Glutamatergic neuron (in vitro differentiated cells): Measurements from ENCODE around the gene PSMD1. TPM values are rescaled to one million over a fixed set of nuclear protein-coding genes. Genes with fewer than 3 reads are reported as not detected.
"Not testable (repeated sequence)": the region's sequence is repeated elsewhere in the genome, so short reads cannot be mapped to it uniquely, and the experiment has no call there.

Experiments
- DNase-seq: peaks from one replicate; pipeline ENCODE4 v3.0.0; 2022
- H3K27ac Mint-ChIP-seq: one replicate; pipeline ENCODE4 v1.8.0; 2020; ENCODE audit warnings: mild to moderate bottlenecking, mixed read lengths, inconsistent platforms; ENCODE audit not compliant: unreplicated experiment
- H3K27me3 Mint-ChIP-seq: one replicate; pipeline ENCODE4 v1.8.0; 2020; ENCODE audit warnings: mild to moderate bottlenecking, moderate library complexity, mixed read lengths, inconsistent platforms; ENCODE audit not compliant: unreplicated experiment
- H3K36me3 Mint-ChIP-seq: one replicate; pipeline ENCODE4 v1.8.0; 2020; ENCODE audit warnings: mild to moderate bottlenecking, mixed read lengths, inconsistent platforms; ENCODE audit not compliant: unreplicated experiment
- H3K4me1 Mint-ChIP-seq: one replicate; pipeline ENCODE4 v1.8.0; 2020; ENCODE audit warnings: mild to moderate bottlenecking, low read depth, mixed read lengths, inconsistent platforms; ENCODE audit not compliant: unreplicated experiment
- H3K4me3 Mint-ChIP-seq: one replicate; pipeline ENCODE4 v1.8.0; 2020; ENCODE audit warnings: mild to moderate bottlenecking, mixed read lengths, inconsistent platforms; ENCODE audit not compliant: unreplicated experiment
- H3K9me3 Mint-ChIP-seq: one replicate; pipeline ENCODE4 v1.8.0; 2020; ENCODE audit warnings: mild to moderate bottlenecking, moderate library complexity, mixed read lengths, inconsistent platforms; ENCODE audit not compliant: unreplicated experiment
- CTCF ChIP-seq: fragments of 200-600 bp; sonication (generic); IDR thresholded peaks from one replicate; pipeline ENCODE4 v1.5.0; 2021; ENCODE audit not compliant: partially characterized antibody, unreplicated experiment
- total RNA-seq: library from RNA; stranded (reverse); fragmentation: NEBNext Ultra II Directional; extraction: Animal tissue kit (Norgen Biotek cat#: 25700); gene quantifications from one replicate; pipeline ENCODE4 v1.2.1, GENCODE V29; 2021; ENCODE audit not compliant: unreplicated experiment

PSMD1 gene
- total RNA-seq, 1 donor from 2014 or later, result 126 TPM

GRCh38 chr2:231132129-231132528 lies 75.5 kb downstream of the PSMD1 start:
- Mint-ChIP-seq H3K4me3 (no peak overlapping the region), H3K27me3 (no peaks in the 10 kb centered on the region), H3K9me3 (no peaks in the 10 kb centered on the region), H3K27ac (no peak overlapping the region), H3K36me3 (no peaks in the 10 kb centered on the region), H3K4me1 (peaks cover 2% of the 10 kb centered on the region)
- DNase-seq, result no peak
- no peak for TF ChIP-seq CTCF

DNA sequence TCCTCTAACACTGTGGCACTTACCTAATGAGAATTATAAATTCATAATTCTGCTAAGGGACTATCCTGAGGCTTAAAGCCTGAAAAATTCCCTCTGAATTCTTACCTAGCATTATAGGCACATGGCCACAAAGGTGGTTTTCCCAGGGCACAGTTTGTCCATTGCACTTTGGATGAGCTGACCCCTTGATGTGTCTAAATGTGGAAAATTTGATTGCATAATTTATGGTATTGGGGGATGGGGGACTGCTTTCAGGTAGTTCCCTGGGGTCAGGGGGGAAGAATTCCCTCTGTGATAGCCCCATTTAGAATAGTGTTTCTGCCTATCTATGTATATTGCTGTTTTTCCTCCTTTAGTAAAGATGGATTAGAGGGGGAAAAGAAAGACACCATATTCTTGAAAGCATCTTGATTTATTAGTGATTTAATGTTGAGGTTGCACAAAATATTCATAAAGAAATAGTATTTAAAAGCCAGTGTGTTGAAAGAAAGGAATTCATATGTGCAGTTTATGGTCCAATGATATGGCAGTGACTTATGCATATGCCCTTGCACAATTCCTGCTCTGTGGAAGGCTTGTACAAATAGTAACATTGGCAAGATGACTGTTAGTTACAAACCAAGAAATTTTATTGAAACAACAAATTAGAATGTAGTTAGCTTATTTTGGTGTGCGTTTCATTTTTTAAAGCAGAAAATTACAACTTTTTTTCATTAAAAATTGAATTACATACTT lies 76.9 kb downstream of the PSMD1 start:
- Mint-ChIP-seq H3K9me3 (no peaks in the 10 kb centered on the region), H3K27me3 (no peaks in the 10 kb centered on the region), H3K27ac (no peak overlapping the region), H3K4me1 (peaks cover 2% of the 10 kb centered on the region), H3K36me3 (no peaks in the 10 kb centered on the region), H3K4me3 (no peak overlapping the region)
- TF ChIP-seq CTCF, result no peak
- DNase-seq, result no peak

DNA sequence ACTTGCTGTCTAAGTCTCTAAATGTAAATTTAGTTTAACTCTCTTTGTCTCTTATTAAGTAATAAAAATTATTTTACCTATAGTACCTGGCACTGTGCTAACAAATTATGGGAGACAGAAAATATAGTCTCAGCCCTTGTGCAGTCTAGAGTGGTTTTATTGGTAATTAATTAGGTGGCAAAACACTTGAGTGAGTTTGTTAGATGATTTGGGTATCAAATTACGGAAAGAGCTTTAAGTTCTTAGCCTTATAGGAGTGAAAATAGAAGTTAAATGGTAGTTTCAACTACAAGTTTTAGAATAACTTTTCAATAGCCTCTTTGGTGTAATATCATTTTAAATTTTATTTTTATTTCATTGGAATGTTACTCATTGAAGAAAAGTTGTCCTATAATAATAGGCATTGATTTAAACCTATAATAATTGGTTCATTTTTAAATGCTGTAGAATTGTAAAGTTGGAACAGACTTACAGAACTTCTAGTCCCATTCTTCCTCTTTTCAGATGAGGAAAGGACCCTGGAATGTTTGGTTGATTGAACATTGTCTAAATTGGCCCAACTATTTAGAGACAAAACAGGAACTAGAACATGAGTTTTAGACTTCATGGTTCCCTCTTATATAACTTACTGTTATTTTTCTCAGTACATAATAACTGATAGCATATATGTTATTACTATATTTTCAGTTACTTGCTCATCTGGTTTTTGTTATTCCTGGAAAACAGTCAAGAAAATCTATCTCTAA lies 78.4 kb downstream of the PSMD1 start:
- Mint-ChIP-seq H3K36me3 (no peaks in the 10 kb centered on the region), H3K9me3 (no peaks in the 10 kb centered on the region), H3K4me3 (no peak overlapping the region), H3K27ac (no peak overlapping the region), H3K27me3 (no peaks in the 10 kb centered on the region), H3K4me1 (peaks cover 2% of the 10 kb centered on the region)
- no peak for DNase-seq
- TF ChIP-seq CTCF, result no peak

- no peaks in the 10 kb centered on the region for H3K27me3 Mint-ChIP-seq
- no peaks in the 10 kb centered on the region for H3K9me3 Mint-ChIP-seq
- H3K36me3 Mint-ChIP-seq, result no peaks in the 10 kb centered on the region
- H3K27ac Mint-ChIP-seq, result no peak overlapping the region
- no peak for DNase-seq
- H3K4me1 Mint-ChIP-seq, result no peaks in the 10 kb centered on the region
- no peak for TF ChIP-seq CTCF
- no peak overlapping the region for H3K4me3 Mint-ChIP-seq
These were observed 82.0 kb downstream of the PSMD1 start for GRCh38 chr2:231138699-231139098.

GRCh38 chr2:231139796-231140195 lies 83.1 kb downstream of the PSMD1 start:
- Mint-ChIP-seq H3K36me3 (no peaks in the 10 kb centered on the region), H3K4me3 (no peak overlapping the region), H3K4me1 (no peaks in the 10 kb centered on the region), H3K9me3 (no peaks in the 10 kb centered on the region), H3K27me3 (no peaks in the 10 kb centered on the region), H3K27ac (no peak overlapping the region)
- TF ChIP-seq CTCF, result no peak
- DNase-seq, result no peak

- not testable (repeated sequence) for H3K36me3 Mint-ChIP-seq, H3K4me3 Mint-ChIP-seq, H3K27me3 Mint-ChIP-seq, H3K27ac Mint-ChIP-seq, H3K4me1 Mint-ChIP-seq, H3K9me3 Mint-ChIP-seq, DNase-seq
These were observed 84.1 kb downstream of the PSMD1 start for GRCh38 chr2:231140808-231141207.
